GM12878 (cell line): Measurements from ENCODE around the gene PPP1R13B. TPM values are rescaled to one million over a fixed set of nuclear protein-coding genes. Genes with fewer than 3 reads are reported as not detected.

Experiments
- ATAC-seq: fragments of 200-7000 bp; cut with Tn5 transposase; 3 replicates; pipeline ENCODE4 v1.9.1; 2020; ENCODE audit warnings: mild to moderate bottlenecking, moderate library complexity
- BruUV-seq: library from RNA; stranded (reverse); fragments of 400-500 nt; replicated peaks from 2 replicates; lab custom pipeline; 2021; lab: Mats Ljungman, UMichigan
- CTCF ChIA-PET: fragments of 300-600 bp; sonication (Branson Sonifier 250); formaldehyde crosslinking; extraction: SDS; loops from one replicate; lab custom pipeline; 2021; ENCODE audit warnings: inconsistent platforms; lab: Yijun Ruan, JAX
- POLR2A ChIA-PET: fragments of 350-600 bp; formaldehyde crosslinking; extraction: SDS; loops from one replicate; lab custom pipeline; 2021; ENCODE audit warnings: inconsistent platforms; lab: Charles Lee
- RAD21 ChIA-PET: fragments of 300-600 bp; sonication (Branson Sonifier 250); formaldehyde crosslinking; loops from one replicate; lab custom pipeline; 2023; ENCODE audit warnings: antibody characterized with exemption; ENCODE audit not compliant: unreplicated experiment; lab: Charles Lee
- SMC1A ChIA-PET: fragments of 300-600 bp; sonication (Branson Sonifier 250); formaldehyde crosslinking; loops from one replicate; lab custom pipeline; 2023; ENCODE audit not compliant: unreplicated experiment, uncharacterized antibody; lab: Charles Lee
- DNase-seq: peaks from one replicate; pipeline ENCODE4 v3.0.0-alpha.2; 2011; ENCODE audit warnings: low read depth, low spot score
- FAIRE-seq: peaks from 3 replicates; lab custom pipeline; 2011; peaks lifted over from hg19 to GRCh38; lab: Jason Lieb, UNC
- H2AFZ ChIP-seq: 2 replicates; pipeline ENCODE4 v1.6.0; 2011; ENCODE audit warnings: low read depth, low read length, control low read depth; ENCODE audit not compliant: control insufficient read depth
- H3K27ac ChIP-seq: 2 replicates; pipeline ENCODE4 v1.5.1; 2011; ENCODE audit warnings: control low read depth; ENCODE audit not compliant: control insufficient read depth, insufficient read depth
- H3K27me3 ChIP-seq, 2 experiments: replicated peaks in 1 of 2; 2 replicates each; pipeline versions ENCODE4 v1.6.0 to v1.6.1; 2011; ENCODE audit warnings: low read length in 1 of 2; ENCODE audit not compliant: control insufficient read depth in 2 of 2, insufficient read depth in 2 of 2
- H3K36me3 ChIP-seq, 2 experiments: 2 replicates each; pipeline ENCODE4 v1.5.1; 2011; ENCODE audit warnings: low read length in 1 of 2; ENCODE audit not compliant: control insufficient read depth in 2 of 2, insufficient read depth in 2 of 2
- H3K4me1 ChIP-seq: 2 replicates; pipeline ENCODE4 v1.6.1; 2011; ENCODE audit warnings: mild to moderate bottlenecking, low read length, moderate library complexity, mixed read lengths; ENCODE audit not compliant: control insufficient read depth, insufficient read depth
- H3K4me2 ChIP-seq: 2 replicates; pipeline ENCODE4 v1.6.0; 2011; ENCODE audit warnings: control low read depth; ENCODE audit not compliant: control insufficient read depth, insufficient read depth
- H3K4me3 ChIP-seq: fragments of 200-600 bp; sonication (generic); 2 replicates; pipeline ENCODE4 v1.5.1; 2016
- H3K79me2 ChIP-seq: 2 replicates; pipeline ENCODE4 v1.6.0; 2011; ENCODE audit warnings: low read length; ENCODE audit not compliant: control insufficient read depth, insufficient read depth
- H3K9ac ChIP-seq: 2 replicates; pipeline ENCODE4 v1.8.0; 2011; ENCODE audit warnings: low read length, control low read depth, mixed read lengths; ENCODE audit not compliant: control insufficient read depth, insufficient read depth
- H3K9me3 ChIP-seq: replicated peaks from 3 replicates; pipeline ENCODE4 v1.5.1; 2011; ENCODE audit warnings: mild to moderate bottlenecking, low read length; ENCODE audit not compliant: control insufficient read depth, insufficient read depth
- H4K20me1 ChIP-seq: 2 replicates; pipeline ENCODE4 v1.6.0; 2011; ENCODE audit not compliant: control insufficient read depth, insufficient read depth
- CHD4 ChIP-seq: fragments of 200-600 bp; sonication (generic); IDR thresholded peaks from 2 replicates; pipeline ENCODE4 v1.6.1; 2016; ENCODE audit warnings: mild to moderate bottlenecking
- CREB1 ChIP-seq: IDR thresholded peaks from 2 replicates; pipeline ENCODE4 v1.6.1; 2012; ENCODE audit warnings: low read depth, mild to moderate bottlenecking, inconsistent platforms
- EED ChIP-seq: sonication (generic); IDR thresholded peaks from 2 replicates; pipeline ENCODE4 v1.6.1; 2016; ENCODE audit warnings: antibody characterized with exemption, low read depth
- GABPA ChIP-seq: IDR thresholded peaks from 2 replicates; pipeline ENCODE4 v1.6.1; 2014; ENCODE audit warnings: antibody characterized with exemption, low read depth, mild to moderate bottlenecking, inconsistent platforms
- MYB ChIP-seq: fragments of 150-350 bp; IDR thresholded peaks from 2 replicates; pipeline ENCODE4 v1.6.1; 2014; ENCODE audit warnings: mild to moderate bottlenecking, low read depth, low read length, borderline replicate concordance
- RAD21 ChIP-seq: IDR thresholded peaks from 2 replicates; pipeline ENCODE4 v1.6.1; 2011; ENCODE audit warnings: mild to moderate bottlenecking, low read depth, low read length, moderate library complexity; ENCODE audit not compliant: insufficient read depth
- WGBS: methylation state at CpG from one replicate; pipeline ENCODE4 v1.1.6; 2016; ENCODE audit warnings: low lambda C conversion rate; ENCODE audit not compliant: insufficient replicate concordance, insufficient coverage; ENCODE audit errors: missing lambda C conversion rate; 5-methylcytosine and 5-hydroxymethylcytosine counted together
- in situ Hi-C: fragments of 300-500 bp; cut with MboI; formaldehyde crosslinking; loops from 9 replicates; pipeline ENCODE4 v1.14.3; 2018; ENCODE audit warnings: mixed read lengths
- intact Hi-C: fragments of 100-400 bp; cut with micrococcal nuclease; formaldehyde crosslinking; loops from one replicate; pipeline ENCODE4 v1.14.2; 2022; ENCODE audit not compliant: unreplicated experiment
- polyA plus RNA-seq, 11 experiments: library from polyadenylated mRNA; depleted of rRNA in 4 of 11; unstranded in 6 of 11; stranded (reverse) in 5 of 11; fragments of >200 nt; fragmentation: Nextera tagmentation in 4 of 11; fragmentation: Illumina TruSeq in 1 of 11; extraction: Ambion mirVana in 4 of 11; extraction: Trizol in 1 of 11; gene quantifications; 1 replicate in 1 of 11; 2 replicates in 10 of 11; pipeline versions ENCODE4 v1.2.1 to v1.2.3, GENCODE V29; 2011 to 2016; ENCODE audit warnings: inconsistent platforms in 2 of 11, missing spikeins in 2 of 11, low read depth in 1 of 11
- total RNA-seq, 4 experiments: library from RNA; depleted of rRNA in 3 of 4; stranded (reverse); fragments of >200 nt in 3 of 4; fragmentation: Illumina TruSeq in 1 of 4; extraction: Trizol in 1 of 4; gene quantifications; 2 replicates each; pipeline versions ENCODE4 v1.2.1 to v1.2.3, GENCODE V29; 2013 to 2021
- TF ChIP-seq, protein P1 (sequence below): fragments of 450-650 bp; IDR thresholded peaks from 2 replicates; pipeline ENCODE4 v1.6.1; 2014; ENCODE audit warnings: mild to moderate bottlenecking
- TF ChIP-seq, protein P2 (sequence below): fragments of 450-650 bp; IDR thresholded peaks from 2 replicates; pipeline ENCODE4 v1.6.1; 2017; ENCODE audit warnings: mild to moderate bottlenecking, moderate library complexity
- TF ChIP-seq, protein P3 (sequence below): IDR thresholded peaks from 2 replicates; pipeline ENCODE4 v1.6.1; 2012; ENCODE audit warnings: low read depth, low read length, improper control_type of control experiment
- TF ChIP-seq, protein P4 (sequence below): fragments of 450-650 bp; IDR thresholded peaks from 2 replicates; pipeline ENCODE4 v1.6.1; 2016; ENCODE audit warnings: mild to moderate bottlenecking
- TF ChIP-seq, protein P5 (sequence below): fragments of 450-650 bp; IDR thresholded peaks from 2 replicates; pipeline ENCODE4 v1.6.1; 2018; ENCODE audit warnings: mild to moderate bottlenecking, low read depth, moderate library complexity; ENCODE audit not compliant: partially characterized antibody

The PPP1R13B gene
- total and polyA plus RNA-seq, 10 of the 15 experiments (the other 5 are each of a cell fraction or from before 2014, with no cell fraction given), result 0.16 to 8.1 (median 3.2) TPM

DNA sequence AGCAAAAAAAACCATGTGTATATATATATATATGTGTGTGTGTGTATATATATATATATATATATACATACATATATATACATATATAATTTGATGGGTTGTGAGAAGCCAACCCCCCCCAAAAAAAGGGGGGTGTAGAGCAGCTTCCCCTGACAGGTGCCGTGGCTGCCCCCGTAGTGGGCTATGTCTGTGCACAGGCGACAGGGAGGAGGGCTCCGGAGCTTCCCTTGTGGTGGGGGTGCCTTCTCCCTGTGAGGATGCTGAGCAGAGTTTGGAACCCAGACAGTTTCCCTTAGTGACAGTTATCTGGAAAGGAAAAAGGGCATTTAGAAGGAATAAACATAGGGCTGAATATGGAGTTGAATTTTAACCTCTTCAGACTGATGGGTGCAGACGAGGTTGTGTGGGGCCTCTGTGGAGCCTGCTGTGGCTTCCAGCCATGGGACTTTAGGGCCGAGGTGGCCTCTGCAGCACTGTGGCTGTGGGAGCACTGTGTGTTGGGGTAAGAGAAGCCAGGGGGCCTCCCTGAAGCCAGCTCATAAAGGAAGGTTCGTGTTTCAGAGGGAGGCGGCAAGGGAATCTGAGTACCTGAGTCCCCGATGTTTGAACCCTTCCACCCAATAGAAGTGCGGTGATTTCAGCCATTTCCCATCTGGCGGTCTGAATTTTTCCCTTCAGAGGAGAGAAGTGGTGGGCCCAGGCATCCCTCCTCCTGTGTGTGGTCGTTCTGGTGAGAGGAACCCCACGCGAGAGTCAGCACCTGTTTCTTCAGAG lies 151.9 kb downstream of the PPP1R13B start (continued):
- TF ChIP-seq, protein P1, sequence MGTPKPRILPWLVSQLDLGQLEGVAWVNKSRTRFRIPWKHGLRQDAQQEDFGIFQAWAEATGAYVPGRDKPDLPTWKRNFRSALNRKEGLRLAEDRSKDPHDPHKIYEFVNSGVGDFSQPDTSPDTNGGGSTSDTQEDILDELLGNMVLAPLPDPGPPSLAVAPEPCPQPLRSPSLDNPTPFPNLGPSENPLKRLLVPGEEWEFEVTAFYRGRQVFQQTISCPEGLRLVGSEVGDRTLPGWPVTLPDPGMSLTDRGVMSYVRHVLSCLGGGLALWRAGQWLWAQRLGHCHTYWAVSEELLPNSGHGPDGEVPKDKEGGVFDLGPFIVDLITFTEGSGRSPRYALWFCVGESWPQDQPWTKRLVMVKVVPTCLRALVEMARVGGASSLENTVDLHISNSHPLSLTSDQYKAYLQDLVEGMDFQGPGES, result no peak
- TF ChIP-seq CREB1 (no peak), CHD4 (no peak)
- TF ChIP-seq, protein P2, sequence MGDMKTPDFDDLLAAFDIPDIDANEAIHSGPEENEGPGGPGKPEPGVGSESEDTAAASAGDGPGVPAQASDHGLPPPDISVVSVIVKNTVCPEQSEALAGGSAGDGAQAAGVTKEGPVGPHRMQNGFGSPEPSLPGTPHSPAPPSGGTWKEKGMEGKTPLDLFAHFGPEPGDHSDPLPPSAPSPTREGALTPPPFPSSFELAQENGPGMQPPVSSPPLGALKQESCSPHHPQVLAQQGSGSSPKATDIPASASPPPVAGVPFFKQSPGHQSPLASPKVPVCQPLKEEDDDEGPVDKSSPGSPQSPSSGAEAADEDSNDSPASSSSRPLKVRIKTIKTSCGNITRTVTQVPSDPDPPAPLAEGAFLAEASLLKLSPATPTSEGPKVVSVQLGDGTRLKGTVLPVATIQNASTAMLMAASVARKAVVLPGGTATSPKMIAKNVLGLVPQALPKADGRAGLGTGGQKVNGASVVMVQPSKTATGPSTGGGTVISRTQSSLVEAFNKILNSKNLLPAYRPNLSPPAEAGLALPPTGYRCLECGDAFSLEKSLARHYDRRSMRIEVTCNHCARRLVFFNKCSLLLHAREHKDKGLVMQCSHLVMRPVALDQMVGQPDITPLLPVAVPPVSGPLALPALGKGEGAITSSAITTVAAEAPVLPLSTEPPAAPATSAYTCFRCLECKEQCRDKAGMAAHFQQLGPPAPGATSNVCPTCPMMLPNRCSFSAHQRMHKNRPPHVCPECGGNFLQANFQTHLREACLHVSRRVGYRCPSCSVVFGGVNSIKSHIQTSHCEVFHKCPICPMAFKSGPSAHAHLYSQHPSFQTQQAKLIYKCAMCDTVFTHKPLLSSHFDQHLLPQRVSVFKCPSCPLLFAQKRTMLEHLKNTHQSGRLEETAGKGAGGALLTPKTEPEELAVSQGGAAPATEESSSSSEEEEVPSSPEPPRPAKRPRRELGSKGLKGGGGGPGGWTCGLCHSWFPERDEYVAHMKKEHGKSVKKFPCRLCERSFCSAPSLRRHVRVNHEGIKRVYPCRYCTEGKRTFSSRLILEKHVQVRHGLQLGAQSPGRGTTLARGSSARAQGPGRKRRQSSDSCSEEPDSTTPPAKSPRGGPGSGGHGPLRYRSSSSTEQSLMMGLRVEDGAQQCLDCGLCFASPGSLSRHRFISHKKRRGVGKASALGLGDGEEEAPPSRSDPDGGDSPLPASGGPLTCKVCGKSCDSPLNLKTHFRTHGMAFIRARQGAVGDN, result no peak

DNA sequence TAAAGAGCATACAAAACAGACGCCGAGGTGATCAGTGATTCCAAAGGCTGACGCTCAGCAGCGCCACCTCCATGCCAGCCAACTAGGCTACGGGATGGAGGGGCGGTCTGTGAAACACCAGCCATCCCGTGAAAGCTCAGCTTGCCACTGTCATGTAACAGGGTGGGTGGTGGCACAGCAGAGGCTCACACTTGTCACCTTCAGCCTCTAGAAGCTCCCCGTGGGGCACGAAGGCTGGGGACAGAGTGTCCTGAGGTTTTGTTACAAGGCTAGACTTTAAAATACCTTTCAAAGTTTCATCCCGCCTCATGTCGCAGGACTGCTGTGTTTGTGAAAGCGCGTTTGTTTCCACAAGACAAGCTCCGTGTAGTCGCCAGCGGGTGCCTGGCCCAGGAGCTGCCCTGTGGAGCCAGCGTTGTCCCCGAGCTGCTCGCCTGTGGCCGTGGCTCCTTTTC lies 152.8 kb downstream of the PPP1R13B start:
- H4K20me1 ChIP-seq, result no peaks in the 10 kb centered on the region
- no peak overlapping the region for H3K4me2 ChIP-seq
- DNase-seq, result no peak
- no peak overlapping the region for H2AFZ ChIP-seq
- no peaks in the 10 kb centered on the region for H3K27me3 ChIP-seq
- ChIA-PET CTCF (no interaction called here), POLR2A (interaction anchor here (0.6 kb wide), 1 partner anchor 30 kb away, joined by 3 read pairs; no protein-coding TSS in a partner anchor), RAD21 (interaction anchor here (0.6 kb wide), 2 partner anchors 24 to 1606 kb away, joined by 3 read pairs; partner anchors contain the start of gene BRF1), SMC1A (interaction anchor here (1.0 kb wide), 1 partner anchor 123 kb away, joined by 3 read pairs; no protein-coding TSS in a partner anchor)
- peaks cover 11 to 20% of the 10 kb centered on the region in 2 experiments; a peak in 3 of 4 replicates for H3K36me3 ChIP-seq
- peaks cover 27% of the 10 kb centered on the region for H3K4me1 ChIP-seq
- 96% methylated on average over 20 of the region's 20 CpGs for WGBS
- ATAC-seq, result no peak
- no peak overlapping the region for H3K9ac ChIP-seq
- no peaks in the 10 kb centered on the region for H3K9me3 ChIP-seq
- no peak overlapping the region for H3K4me3 ChIP-seq
- H3K27ac ChIP-seq, result no peak overlapping the region
- in situ Hi-C loops, result no loop called here
- peaks cover 8% of the 10 kb centered on the region for H3K79me2 ChIP-seq
- FAIRE-seq, result no peak
- intact Hi-C loops, result no loop called here
- no TSS peak for BruUV-seq
- TF ChIP-seq, protein P3, sequence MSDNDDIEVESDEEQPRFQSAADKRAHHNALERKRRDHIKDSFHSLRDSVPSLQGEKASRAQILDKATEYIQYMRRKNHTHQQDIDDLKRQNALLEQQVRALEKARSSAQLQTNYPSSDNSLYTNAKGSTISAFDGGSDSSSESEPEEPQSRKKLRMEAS, result no peak
- TF ChIP-seq, protein P4, sequence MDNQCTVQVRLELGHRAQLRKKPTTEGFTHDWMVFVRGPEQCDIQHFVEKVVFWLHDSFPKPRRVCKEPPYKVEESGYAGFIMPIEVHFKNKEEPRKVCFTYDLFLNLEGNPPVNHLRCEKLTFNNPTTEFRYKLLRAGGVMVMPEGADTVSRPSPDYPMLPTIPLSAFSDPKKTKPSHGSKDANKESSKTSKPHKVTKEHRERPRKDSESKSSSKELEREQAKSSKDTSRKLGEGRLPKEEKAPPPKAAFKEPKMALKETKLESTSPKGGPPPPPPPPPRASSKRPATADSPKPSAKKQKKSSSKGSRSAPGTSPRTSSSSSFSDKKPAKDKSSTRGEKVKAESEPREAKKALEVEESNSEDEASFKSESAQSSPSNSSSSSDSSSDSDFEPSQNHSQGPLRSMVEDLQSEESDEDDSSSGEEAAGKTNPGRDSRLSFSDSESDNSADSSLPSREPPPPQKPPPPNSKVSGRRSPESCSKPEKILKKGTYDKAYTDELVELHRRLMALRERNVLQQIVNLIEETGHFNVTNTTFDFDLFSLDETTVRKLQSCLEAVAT, result no peak
- TF ChIP-seq RAD21, result no peak
- TF ChIP-seq MYB, result no peak
- TF ChIP-seq, protein P5, sequence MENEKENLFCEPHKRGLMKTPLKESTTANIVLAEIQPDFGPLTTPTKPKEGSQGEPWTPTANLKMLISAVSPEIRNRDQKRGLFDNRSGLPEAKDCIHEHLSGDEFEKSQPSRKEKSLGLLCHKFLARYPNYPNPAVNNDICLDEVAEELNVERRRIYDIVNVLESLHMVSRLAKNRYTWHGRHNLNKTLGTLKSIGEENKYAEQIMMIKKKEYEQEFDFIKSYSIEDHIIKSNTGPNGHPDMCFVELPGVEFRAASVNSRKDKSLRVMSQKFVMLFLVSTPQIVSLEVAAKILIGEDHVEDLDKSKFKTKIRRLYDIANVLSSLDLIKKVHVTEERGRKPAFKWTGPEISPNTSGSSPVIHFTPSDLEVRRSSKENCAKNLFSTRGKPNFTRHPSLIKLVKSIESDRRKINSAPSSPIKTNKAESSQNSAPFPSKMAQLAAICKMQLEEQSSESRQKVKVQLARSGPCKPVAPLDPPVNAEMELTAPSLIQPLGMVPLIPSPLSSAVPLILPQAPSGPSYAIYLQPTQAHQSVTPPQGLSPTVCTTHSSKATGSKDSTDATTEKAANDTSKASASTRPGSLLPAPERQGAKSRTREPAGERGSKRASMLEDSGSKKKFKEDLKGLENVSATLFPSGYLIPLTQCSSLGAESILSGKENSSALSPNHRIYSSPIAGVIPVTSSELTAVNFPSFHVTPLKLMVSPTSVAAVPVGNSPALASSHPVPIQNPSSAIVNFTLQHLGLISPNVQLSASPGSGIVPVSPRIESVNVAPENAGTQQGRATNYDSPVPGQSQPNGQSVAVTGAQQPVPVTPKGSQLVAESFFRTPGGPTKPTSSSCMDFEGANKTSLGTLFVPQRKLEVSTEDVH, result no peak
- TF ChIP-seq GABPA, result no peak
- TF ChIP-seq EED, result no peak
